Measurements from ENCODE around the gene CDS2.

GRCh38 chr20:5215672-5216304, 89.0 kb downstream of the CDS2 start:
- TF ChIP-seq CTCF (conservative IDR thresholded peaks at IDR 0.05; ENCODE audit: low read length): no peak
- TF ChIP-seq EZH2phosphoT487 (IDR thresholded peaks at IDR 0.05; ENCODE audit: borderline replicate concordance, low read depth, low read length): no peak

All from OCI-LY7 (cell line).